ENCODE measurements around the gene PPP2R5A. TPM values are rescaled to one million over a fixed set of nuclear protein-coding genes. Genes with fewer than 3 reads are reported as not detected.

PPP2R5A gene
- 40.2 and 40.5 TPM in 2 replicates for total RNA-seq
- 19.9 and 22.0 TPM in 2 replicates for polyA plus RNA-seq

DNA sequence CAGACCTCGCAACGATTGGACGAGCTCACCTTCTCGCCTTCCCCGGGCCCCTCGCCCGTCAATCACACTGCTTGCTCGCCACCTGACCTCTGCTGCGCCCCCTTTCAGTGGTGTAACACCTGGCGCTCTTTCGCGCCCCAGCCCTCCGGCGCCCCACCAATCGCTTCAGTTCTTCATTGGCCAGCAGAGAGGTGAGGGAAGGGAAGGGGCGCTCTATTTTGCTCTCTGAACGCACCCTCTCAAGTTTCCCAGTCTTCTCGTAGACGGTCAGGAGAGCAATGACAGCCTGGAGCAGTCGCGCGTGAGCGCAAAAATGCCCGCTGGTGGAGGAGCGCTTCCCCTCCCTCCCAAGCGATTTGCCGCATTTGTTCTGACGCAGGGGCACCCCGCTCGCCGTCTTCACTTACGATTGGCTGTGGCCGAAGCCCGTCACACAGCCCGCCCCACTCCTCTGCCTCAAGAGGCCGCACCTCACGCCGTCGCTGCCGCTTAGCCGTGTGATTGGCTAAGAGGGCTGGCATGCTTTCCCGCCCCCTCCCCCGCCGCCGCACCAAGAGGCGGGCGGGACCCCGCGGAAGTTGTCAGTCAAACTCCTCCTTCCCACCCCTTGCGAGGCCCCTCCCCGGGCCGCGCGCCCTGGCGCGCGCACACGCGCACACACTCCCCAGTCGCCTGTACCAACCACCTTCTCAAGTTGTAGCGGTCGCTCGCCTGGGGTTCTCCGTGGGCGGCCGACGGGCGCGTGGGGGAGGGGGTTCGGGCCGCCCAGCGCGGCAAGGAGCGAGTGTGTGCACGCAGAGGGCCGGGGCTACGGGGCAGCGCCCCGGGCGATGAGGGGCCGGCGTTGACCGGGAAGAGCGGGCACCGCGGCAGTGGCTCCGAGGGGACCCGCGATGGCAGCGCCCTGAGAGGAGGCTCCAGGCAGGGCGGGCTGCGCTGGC lies at the start of gene PPP2R5A:
Gene PPP2R5A (plus strand): TSS at position 667 of the 941 bp plus-strand sequence. CDS start 701 bp downstream, outside the sequence.
- Histone ChIP-seq H3K27me3 (no peaks in the 10 kb centered on the region), H3K27ac (peak within 1 kb of the TSS; percentile 95), H3K4me2 (peak within 1 kb of the TSS; percentile 83), H4K20me1 (ENCODE audit: insufficient read depth, poor library complexity, severe bottlenecking) (peaks cover 33% of the 10 kb centered on the region), H3K9me2 (replicated peaks; ENCODE audit: insufficient read depth) (no peaks in the 10 kb centered on the region), H2AFZ (peak within 1 kb of the TSS; percentile 69), H3K4me1 (ENCODE audit: insufficient read depth) (peaks cover 22% of the 10 kb centered on the region), H3K4me3 (peak within 1 kb of the TSS; percentile 59), H3K36me3 (replicated peaks; ENCODE audit: insufficient read depth, low read depth) (no peaks in the 10 kb centered on the region), H3K79me2 (peaks cover 40% of the 10 kb centered on the region), H3K9me3 (ENCODE audit: low read depth) (no peaks in the 10 kb centered on the region)
- DNase-seq (ENCODE audit: low spot score) = peak; percentile 99
- TF ChIP-seq EZH2 (IDR thresholded peaks at IDR 0.05; ENCODE audit: borderline replicate concordance) = no peak
- TF ChIP-seq, protein P1, sequence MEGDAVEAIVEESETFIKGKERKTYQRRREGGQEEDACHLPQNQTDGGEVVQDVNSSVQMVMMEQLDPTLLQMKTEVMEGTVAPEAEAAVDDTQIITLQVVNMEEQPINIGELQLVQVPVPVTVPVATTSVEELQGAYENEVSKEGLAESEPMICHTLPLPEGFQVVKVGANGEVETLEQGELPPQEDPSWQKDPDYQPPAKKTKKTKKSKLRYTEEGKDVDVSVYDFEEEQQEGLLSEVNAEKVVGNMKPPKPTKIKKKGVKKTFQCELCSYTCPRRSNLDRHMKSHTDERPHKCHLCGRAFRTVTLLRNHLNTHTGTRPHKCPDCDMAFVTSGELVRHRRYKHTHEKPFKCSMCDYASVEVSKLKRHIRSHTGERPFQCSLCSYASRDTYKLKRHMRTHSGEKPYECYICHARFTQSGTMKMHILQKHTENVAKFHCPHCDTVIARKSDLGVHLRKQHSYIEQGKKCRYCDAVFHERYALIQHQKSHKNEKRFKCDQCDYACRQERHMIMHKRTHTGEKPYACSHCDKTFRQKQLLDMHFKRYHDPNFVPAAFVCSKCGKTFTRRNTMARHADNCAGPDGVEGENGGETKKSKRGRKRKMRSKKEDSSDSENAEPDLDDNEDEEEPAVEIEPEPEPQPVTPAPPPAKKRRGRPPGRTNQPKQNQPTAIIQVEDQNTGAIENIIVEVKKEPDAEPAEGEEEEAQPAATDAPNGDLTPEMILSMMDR (IDR thresholded peaks at IDR 0.05; ENCODE audit: poor library complexity) = peak; percentile 41
- under 1% methylated on average over 58 of the region's 92 CpGs for WGBS (ENCODE audit: low lambda C conversion rate, missing lambda C conversion rate)

DNA sequence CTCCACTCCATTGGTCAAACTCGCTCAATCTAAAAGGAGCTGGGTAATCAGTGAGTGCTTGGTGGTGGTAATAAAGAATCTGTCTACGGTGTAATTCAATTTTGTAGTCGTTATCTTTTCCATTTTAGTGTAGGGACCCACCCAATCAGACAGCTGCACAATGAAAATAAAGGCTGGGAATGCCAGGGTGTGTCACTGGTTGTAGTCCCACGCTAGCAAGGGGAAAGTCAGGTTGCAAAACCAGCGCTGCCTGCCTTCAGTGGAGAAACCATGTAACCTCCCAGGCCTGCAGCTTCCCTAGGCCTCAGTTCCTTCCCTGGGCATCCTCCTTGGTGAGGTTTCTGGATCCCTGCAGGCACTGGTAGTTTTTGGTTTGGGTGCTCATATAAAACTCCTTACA lies 49.4 kb upstream of the PPP2R5A start:
- DNase-seq (ENCODE audit: low spot score) = no peak
- H3K9me3 ChIP-seq (ENCODE audit: low read depth) = no peaks in the 10 kb centered on the region
- no peaks in the 10 kb centered on the region for H3K27me3 ChIP-seq
- WGBS (ENCODE audit: low lambda C conversion rate, missing lambda C conversion rate) = 83% methylated on average over 5 of the region's 5 CpGs
- no peaks in the 10 kb centered on the region for H3K9me2 ChIP-seq (replicated peaks; ENCODE audit: insufficient read depth)
- H3K36me3 ChIP-seq (replicated peaks; ENCODE audit: insufficient read depth, low read depth) = no peaks in the 10 kb centered on the region
- no peak overlapping the region for H2AFZ ChIP-seq
- peaks cover 31% of the 10 kb centered on the region for H3K4me1 ChIP-seq (ENCODE audit: insufficient read depth)
- TF ChIP-seq, protein P1 (IDR thresholded peaks at IDR 0.05; ENCODE audit: poor library complexity) = no peak
- TF ChIP-seq EZH2phosphoT487 (IDR thresholded peaks at IDR 0.05; ENCODE audit: low read depth, severe bottlenecking, unreplicated experiment) = no peak
- no peak for TF ChIP-seq EZH2 (IDR thresholded peaks at IDR 0.05; ENCODE audit: borderline replicate concordance)
- H3K4me3 ChIP-seq = no peak overlapping the region
- no peaks in the 10 kb centered on the region for H3K79me2 ChIP-seq
- no peaks in the 10 kb centered on the region for H4K20me1 ChIP-seq (ENCODE audit: insufficient read depth, poor library complexity, severe bottlenecking)
- H3K4me2 ChIP-seq = no peak overlapping the region
- H3K27ac ChIP-seq = peak overlapping the region; percentile 49

DNA sequence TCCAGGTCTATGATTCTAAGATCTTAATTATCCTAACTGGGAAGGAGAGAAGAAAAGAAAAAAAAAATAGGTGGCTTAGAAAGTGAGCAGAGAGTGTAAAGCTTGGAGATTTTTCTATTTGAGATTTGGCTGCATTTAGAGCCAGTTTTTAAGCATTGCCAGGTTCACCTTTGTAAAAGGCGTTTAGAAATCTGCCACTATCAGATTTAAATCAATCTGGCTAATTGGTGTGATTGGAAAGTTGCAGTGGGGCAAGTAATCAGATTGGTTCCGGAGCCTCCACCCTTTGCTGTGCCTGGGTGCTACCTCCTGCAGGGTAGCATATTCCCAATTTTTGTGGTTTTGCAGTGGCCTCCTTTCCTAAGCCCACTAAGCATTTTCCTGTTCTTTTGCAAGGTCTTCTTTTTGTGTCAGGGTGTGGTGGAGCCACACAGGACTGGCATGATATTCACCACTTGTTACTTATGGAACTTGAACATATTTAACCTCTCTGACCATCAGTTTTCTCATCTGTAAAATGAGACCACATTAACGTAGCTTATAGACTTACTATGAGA lies 48.5 kb upstream of the PPP2R5A start:
- Histone ChIP-seq H3K9me3 (ENCODE audit: low read depth) (no peaks in the 10 kb centered on the region), H3K27me3 (no peaks in the 10 kb centered on the region), H3K9me2 (replicated peaks; ENCODE audit: insufficient read depth) (no peaks in the 10 kb centered on the region), H3K79me2 (no peaks in the 10 kb centered on the region), H2AFZ (no peak overlapping the region), H3K4me1 (ENCODE audit: insufficient read depth) (peaks cover 31% of the 10 kb centered on the region), H4K20me1 (ENCODE audit: insufficient read depth, poor library complexity, severe bottlenecking) (no peaks in the 10 kb centered on the region), H3K36me3 (replicated peaks; ENCODE audit: insufficient read depth, low read depth) (no peaks in the 10 kb centered on the region), H3K4me3 (no peak overlapping the region), H3K27ac (peak overlapping the region; percentile 63), H3K4me2 (no peak overlapping the region)
- TF ChIP-seq EZH2 (IDR thresholded peaks at IDR 0.05; ENCODE audit: borderline replicate concordance) = no peak
- TF ChIP-seq, protein P1 (IDR thresholded peaks at IDR 0.05; ENCODE audit: poor library complexity) = no peak
- no peak for TF ChIP-seq EZH2phosphoT487 (IDR thresholded peaks at IDR 0.05; ENCODE audit: low read depth, severe bottlenecking, unreplicated experiment)
- no peak for DNase-seq (ENCODE audit: low spot score)
- 87% methylated on average over 3 of the region's 3 CpGs for WGBS (ENCODE audit: low lambda C conversion rate, missing lambda C conversion rate)
